Neural cell (in vitro differentiated cells): ENCODE data around the gene TUBE1.

ENCODE experiments used
- EP300 ChIP-seq: fragments of 450-650 bp; conservative IDR thresholded peaks from 2 replicates; pipeline ENCODE4 v1.6.1; 2014; ENCODE audit warnings: antibody characterized with exemption, mild to moderate bottlenecking, moderate library complexity; ENCODE audit not compliant: poor library complexity, severe bottlenecking
- EZH2 ChIP-seq: fragments of 200-600, 300-800 bp; shearing (Covaris generic), sonication (generic); IDR thresholded peaks from 2 replicates; pipeline ENCODE4 v1.6.1; 2014; ENCODE audit warnings: antibody characterized with exemption, low read length, borderline replicate concordance, mild to moderate bottlenecking; ENCODE audit not compliant: insufficient read depth, poor library complexity, severe bottlenecking
- MXI1 ChIP-seq: fragments of 450-650 bp; conservative IDR thresholded peaks from 2 replicates; pipeline ENCODE4 v1.6.1; 2014; ENCODE audit warnings: antibody characterized with exemption, mild to moderate bottlenecking; ENCODE audit not compliant: poor library complexity, severe bottlenecking
- POLR2AphosphoS5 ChIP-seq: IDR thresholded peaks from 2 replicates; pipeline ENCODE4 v1.6.1; 2012
- RAD21 ChIP-seq: fragments of 450-650 bp; conservative IDR thresholded peaks from 2 replicates; pipeline ENCODE4 v1.6.1; 2014; ENCODE audit warnings: antibody characterized with exemption, mild to moderate bottlenecking, moderate library complexity
- SMC3 ChIP-seq: fragments of 450-650 bp; conservative IDR thresholded peaks from 2 replicates; pipeline ENCODE4 v1.6.1; 2014; ENCODE audit warnings: antibody characterized with exemption, mild to moderate bottlenecking, moderate library complexity; ENCODE audit not compliant: poor library complexity
- TAF1 ChIP-seq: IDR thresholded peaks from 2 replicates; pipeline ENCODE4 v1.6.1; 2012; ENCODE audit warnings: low read depth
- TF ChIP-seq, protein P1 (sequence below): fragments of 450-650 bp; IDR thresholded peaks from 2 replicates; pipeline ENCODE4 v1.5.1; 2014; ENCODE audit warnings: antibody characterized with exemption, mild to moderate bottlenecking, moderate library complexity; ENCODE audit not compliant: poor library complexity, severe bottlenecking
- TF ChIP-seq, protein P2 (sequence below): IDR thresholded peaks from 2 replicates; pipeline ENCODE4 v1.6.1; 2012; ENCODE audit warnings: borderline replicate concordance

- TF ChIP-seq, protein P1, sequence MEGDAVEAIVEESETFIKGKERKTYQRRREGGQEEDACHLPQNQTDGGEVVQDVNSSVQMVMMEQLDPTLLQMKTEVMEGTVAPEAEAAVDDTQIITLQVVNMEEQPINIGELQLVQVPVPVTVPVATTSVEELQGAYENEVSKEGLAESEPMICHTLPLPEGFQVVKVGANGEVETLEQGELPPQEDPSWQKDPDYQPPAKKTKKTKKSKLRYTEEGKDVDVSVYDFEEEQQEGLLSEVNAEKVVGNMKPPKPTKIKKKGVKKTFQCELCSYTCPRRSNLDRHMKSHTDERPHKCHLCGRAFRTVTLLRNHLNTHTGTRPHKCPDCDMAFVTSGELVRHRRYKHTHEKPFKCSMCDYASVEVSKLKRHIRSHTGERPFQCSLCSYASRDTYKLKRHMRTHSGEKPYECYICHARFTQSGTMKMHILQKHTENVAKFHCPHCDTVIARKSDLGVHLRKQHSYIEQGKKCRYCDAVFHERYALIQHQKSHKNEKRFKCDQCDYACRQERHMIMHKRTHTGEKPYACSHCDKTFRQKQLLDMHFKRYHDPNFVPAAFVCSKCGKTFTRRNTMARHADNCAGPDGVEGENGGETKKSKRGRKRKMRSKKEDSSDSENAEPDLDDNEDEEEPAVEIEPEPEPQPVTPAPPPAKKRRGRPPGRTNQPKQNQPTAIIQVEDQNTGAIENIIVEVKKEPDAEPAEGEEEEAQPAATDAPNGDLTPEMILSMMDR, result no peak
- TF ChIP-seq EZH2, result no peak
- TF ChIP-seq, protein P2, sequence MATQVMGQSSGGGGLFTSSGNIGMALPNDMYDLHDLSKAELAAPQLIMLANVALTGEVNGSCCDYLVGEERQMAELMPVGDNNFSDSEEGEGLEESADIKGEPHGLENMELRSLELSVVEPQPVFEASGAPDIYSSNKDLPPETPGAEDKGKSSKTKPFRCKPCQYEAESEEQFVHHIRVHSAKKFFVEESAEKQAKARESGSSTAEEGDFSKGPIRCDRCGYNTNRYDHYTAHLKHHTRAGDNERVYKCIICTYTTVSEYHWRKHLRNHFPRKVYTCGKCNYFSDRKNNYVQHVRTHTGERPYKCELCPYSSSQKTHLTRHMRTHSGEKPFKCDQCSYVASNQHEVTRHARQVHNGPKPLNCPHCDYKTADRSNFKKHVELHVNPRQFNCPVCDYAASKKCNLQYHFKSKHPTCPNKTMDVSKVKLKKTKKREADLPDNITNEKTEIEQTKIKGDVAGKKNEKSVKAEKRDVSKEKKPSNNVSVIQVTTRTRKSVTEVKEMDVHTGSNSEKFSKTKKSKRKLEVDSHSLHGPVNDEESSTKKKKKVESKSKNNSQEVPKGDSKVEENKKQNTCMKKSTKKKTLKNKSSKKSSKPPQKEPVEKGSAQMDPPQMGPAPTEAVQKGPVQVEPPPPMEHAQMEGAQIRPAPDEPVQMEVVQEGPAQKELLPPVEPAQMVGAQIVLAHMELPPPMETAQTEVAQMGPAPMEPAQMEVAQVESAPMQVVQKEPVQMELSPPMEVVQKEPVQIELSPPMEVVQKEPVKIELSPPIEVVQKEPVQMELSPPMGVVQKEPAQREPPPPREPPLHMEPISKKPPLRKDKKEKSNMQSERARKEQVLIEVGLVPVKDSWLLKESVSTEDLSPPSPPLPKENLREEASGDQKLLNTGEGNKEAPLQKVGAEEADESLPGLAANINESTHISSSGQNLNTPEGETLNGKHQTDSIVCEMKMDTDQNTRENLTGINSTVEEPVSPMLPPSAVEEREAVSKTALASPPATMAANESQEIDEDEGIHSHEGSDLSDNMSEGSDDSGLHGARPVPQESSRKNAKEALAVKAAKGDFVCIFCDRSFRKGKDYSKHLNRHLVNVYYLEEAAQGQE, result no peak
- TF ChIP-seq POLR2AphosphoS5, result no peak
- TF ChIP-seq TAF1, result no peak
- TF ChIP-seq RAD21, result no peak
- no peak for TF ChIP-seq MXI1
- TF ChIP-seq EP300, result no peak
- no peak for TF ChIP-seq SMC3
These were observed 35.5 kb upstream of the TUBE1 start for GRCh38 chr6:112122756-112123155.
